ENCODE results near the gene CMTM5. TPM values are rescaled to one million over a fixed set of nuclear protein-coding genes. Genes with fewer than 3 reads are reported as not detected.

CMTM5 gene
- total RNA-seq, 1 experiment from 2014 or later = 0.24 TPM

- TF ChIP-seq, protein P1, sequence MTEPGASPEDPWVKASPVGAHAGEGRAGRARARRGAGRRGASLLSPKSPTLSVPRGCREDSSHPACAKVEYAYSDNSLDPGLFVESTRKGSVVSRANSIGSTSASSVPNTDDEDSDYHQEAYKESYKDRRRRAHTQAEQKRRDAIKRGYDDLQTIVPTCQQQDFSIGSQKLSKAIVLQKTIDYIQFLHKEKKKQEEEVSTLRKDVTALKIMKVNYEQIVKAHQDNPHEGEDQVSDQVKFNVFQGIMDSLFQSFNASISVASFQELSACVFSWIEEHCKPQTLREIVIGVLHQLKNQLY (CRISPR knock-in tag; IDR thresholded peaks at IDR 0.05) = no peak
- TF ChIP-seq CREB1 (CRISPR knock-in tag; IDR thresholded peaks at IDR 0.05) = no peak
These were observed 27.6 kb downstream of the CMTM5 start (continued) for GRCh38 chr14:23404331-23404900.

DNA sequence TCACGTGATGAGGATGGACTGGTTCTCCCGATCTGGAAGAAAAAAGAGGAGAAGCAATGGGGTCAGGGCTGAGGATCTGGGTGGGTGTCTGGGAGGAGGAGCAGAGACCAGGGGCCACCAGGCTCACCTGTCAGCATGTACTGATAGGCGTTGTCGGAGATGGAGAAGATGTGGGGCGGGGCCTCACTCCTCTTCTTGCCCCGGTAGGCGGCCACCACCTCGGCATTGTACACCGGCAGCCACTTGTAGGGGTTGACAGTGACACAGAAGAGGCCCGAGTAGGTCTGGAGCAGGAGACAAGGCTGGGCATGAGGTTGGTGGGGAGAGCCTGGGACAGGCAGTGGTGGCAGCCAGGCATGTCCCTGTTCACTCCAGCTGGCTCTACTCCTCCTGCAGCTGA is 28.2 kb downstream of the CMTM5 start:
- no peak overlapping the region for H3K27ac Mint-ChIP-seq
- TF ChIP-seq GRHL2 (CRISPR knock-in tag; IDR thresholded peaks at IDR 0.05; ENCODE audit: insufficient replicate concordance, severe bottlenecking) (no peak), ZNF416 (CRISPR knock-in tag; IDR thresholded peaks at IDR 0.05) (no peak), ZNF138 (CRISPR knock-in tag; conservative IDR thresholded peaks at IDR 0.05) (no peak), SMAD4 (CRISPR knock-in tag; IDR thresholded peaks at IDR 0.05) (no peak), ZNF396 (CRISPR knock-in tag; IDR thresholded peaks at IDR 0.05; ENCODE audit: borderline replicate concordance) (no peak), CREM (CRISPR knock-in tag; IDR thresholded peaks at IDR 0.05) (no peak), KAT7 (CRISPR knock-in tag; IDR thresholded peaks at IDR 0.05; ENCODE audit: borderline replicate concordance) (no peak), ZNF425 (CRISPR knock-in tag; conservative IDR thresholded peaks at IDR 0.05) (no peak), USF2 (CRISPR knock-in tag; IDR thresholded peaks at IDR 0.05) (no peak), PRRX2 (CRISPR knock-in tag; IDR thresholded peaks at IDR 0.05) (no peak), ZNF219 (CRISPR knock-in tag; IDR thresholded peaks at IDR 0.05; ENCODE audit: borderline replicate concordance) (no peak), SMAD3 (CRISPR knock-in tag; IDR thresholded peaks at IDR 0.05; ENCODE audit: borderline replicate concordance) (no peak), AR (CRISPR knock-in tag; IDR thresholded peaks at IDR 0.05) (no peak)
- TF ChIP-seq, protein P2, sequence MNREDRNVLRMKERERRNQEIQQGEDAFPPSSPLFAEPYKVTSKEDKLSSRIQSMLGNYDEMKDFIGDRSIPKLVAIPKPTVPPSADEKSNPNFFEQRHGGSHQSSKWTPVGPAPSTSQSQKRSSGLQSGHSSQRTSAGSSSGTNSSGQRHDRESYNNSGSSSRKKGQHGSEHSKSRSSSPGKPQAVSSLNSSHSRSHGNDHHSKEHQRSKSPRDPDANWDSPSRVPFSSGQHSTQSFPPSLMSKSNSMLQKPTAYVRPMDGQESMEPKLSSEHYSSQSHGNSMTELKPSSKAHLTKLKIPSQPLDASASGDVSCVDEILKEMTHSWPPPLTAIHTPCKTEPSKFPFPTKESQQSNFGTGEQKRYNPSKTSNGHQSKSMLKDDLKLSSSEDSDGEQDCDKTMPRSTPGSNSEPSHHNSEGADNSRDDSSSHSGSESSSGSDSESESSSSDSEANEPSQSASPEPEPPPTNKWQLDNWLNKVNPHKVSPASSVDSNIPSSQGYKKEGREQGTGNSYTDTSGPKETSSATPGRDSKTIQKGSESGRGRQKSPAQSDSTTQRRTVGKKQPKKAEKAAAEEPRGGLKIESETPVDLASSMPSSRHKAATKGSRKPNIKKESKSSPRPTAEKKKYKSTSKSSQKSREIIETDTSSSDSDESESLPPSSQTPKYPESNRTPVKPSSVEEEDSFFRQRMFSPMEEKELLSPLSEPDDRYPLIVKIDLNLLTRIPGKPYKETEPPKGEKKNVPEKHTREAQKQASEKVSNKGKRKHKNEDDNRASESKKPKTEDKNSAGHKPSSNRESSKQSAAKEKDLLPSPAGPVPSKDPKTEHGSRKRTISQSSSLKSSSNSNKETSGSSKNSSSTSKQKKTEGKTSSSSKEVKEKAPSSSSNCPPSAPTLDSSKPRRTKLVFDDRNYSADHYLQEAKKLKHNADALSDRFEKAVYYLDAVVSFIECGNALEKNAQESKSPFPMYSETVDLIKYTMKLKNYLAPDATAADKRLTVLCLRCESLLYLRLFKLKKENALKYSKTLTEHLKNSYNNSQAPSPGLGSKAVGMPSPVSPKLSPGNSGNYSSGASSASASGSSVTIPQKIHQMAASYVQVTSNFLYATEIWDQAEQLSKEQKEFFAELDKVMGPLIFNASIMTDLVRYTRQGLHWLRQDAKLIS (CRISPR knock-in tag; IDR thresholded peaks at IDR 0.05; ENCODE audit: borderline replicate concordance) = no peak
- TF ChIP-seq, protein P3, sequence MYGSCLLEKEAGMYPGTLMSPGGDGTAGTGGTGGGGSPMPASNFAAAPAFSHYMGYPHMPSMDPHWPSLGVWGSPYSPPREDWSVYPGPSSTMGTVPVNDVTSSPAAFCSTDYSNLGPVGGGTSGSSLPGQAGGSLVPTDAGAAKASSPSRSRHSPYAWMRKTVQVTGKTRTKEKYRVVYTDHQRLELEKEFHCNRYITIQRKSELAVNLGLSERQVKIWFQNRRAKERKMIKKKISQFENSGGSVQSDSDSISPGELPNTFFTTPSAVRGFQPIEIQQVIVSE (CRISPR knock-in tag; IDR thresholded peaks at IDR 0.05; ENCODE audit: borderline replicate concordance) = no peak
- TF ChIP-seq, protein P4, sequence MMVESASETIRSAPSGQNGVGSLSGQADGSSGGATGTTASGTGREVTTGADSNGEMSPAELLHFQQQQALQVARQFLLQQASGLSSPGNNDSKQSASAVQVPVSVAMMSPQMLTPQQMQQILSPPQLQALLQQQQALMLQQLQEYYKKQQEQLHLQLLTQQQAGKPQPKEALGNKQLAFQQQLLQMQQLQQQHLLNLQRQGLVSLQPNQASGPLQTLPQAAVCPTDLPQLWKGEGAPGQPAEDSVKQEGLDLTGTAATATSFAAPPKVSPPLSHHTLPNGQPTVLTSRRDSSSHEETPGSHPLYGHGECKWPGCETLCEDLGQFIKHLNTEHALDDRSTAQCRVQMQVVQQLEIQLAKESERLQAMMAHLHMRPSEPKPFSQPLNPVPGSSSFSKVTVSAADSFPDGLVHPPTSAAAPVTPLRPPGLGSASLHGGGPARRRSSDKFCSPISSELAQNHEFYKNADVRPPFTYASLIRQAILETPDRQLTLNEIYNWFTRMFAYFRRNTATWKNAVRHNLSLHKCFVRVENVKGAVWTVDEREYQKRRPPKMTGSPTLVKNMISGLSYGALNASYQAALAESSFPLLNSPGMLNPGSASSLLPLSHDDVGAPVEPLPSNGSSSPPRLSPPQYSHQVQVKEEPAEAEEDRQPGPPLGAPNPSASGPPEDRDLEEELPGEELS (CRISPR knock-in tag; IDR thresholded peaks at IDR 0.05) = no peak
- TF ChIP-seq, protein P1 (CRISPR knock-in tag; IDR thresholded peaks at IDR 0.05) = no peak
- CTCF ChIA-PET = no interaction called here
- DNase-seq (ENCODE audit: low spot score) = no peak
- no peaks in the 10 kb centered on the region for H3K9me3 Mint-ChIP-seq
- H3K4me1 Mint-ChIP-seq = peaks cover 2% of the 10 kb centered on the region; the same call in 1 of the 2 replicates
- H3K4me3 Mint-ChIP-seq = no peak overlapping the region
- POLR2A ChIA-PET = no interaction called here
- H3K36me3 Mint-ChIP-seq = no peaks in the 10 kb centered on the region
- peaks cover 33% of the 10 kb centered on the region for H3K27me3 Mint-ChIP-seq (ENCODE audit: low read depth)
- ATAC-seq = no peak

Measured in WTC11 (cell line).